ENCODE results near the gene ZNF343.
"Not testable (repeated sequence)": the region's sequence is repeated elsewhere in the genome, so short reads cannot be mapped to it uniquely, and the experiment has no call there.

The ZNF343 gene
- 15.2 to 22.1 (median 18.7) reads per million in 4 experiments for total RNA-seq

- DNase-seq = peak; percentile 64
These were observed at the start of gene ZNF343 for GRCh38 chr20:2508631-2509467. TSS of gene ZNF343 (minus strand) at chr20:2508915. CDS start at chr20:2493895, 15,020 bp downstream.

- DNase-seq = no peak
These were observed 49.3 kb upstream of the ZNF343 start for GRCh38 chr20:2557873-2558580.

GRCh38 chr20:2545594-2545993 lies 36.9 kb upstream of the ZNF343 start:
- no peak for DNase-seq

GRCh38 chr20:2544211-2544610 lies 35.5 kb upstream of the ZNF343 start:
- DNase-seq = no peak

- no peak for DNase-seq
These were observed 33.6 kb upstream of the ZNF343 start for GRCh38 chr20:2542361-2542760.

- DNase-seq = no peak
These were observed 33.2 kb upstream of the ZNF343 start for GRCh38 chr20:2541940-2542339.

GRCh38 chr20:2538931-2539720 lies 30.4 kb upstream of the ZNF343 start:
- no peak for DNase-seq

GRCh38 chr20:2538356-2538755 lies 29.6 kb upstream of the ZNF343 start:
- DNase-seq = no peak

GRCh38 chr20:2537101-2537500 lies 28.4 kb upstream of the ZNF343 start:
- DNase-seq = no peak

GRCh38 chr20:2536560-2536986 lies 27.9 kb upstream of the ZNF343 start, which contains the start of gene TMC2:
TSS of gene TMC2 (plus strand) at chr20:2536573. CDS start at chr20:2536622, 49 bp downstream.
- DNase-seq = no peak

- DNase-seq = no peak
These were observed 27.2 kb upstream of the ZNF343 start for GRCh38 chr20:2535711-2536559.

- DNase-seq = no peak
These were observed 24.4 kb upstream of the ZNF343 start for GRCh38 chr20:2533118-2533517.

- DNase-seq = no peak
These were observed 20.1 kb upstream of the ZNF343 start for GRCh38 chr20:2528671-2529271.

GRCh38 chr20:2527762-2528161 lies 19.0 kb upstream of the ZNF343 start:
- DNase-seq = no peak

GRCh38 chr20:2526218-2526583 lies 17.5 kb upstream of the ZNF343 start:
- DNase-seq = not testable (repeated sequence)

GRCh38 chr20:2524709-2525506 lies 16.2 kb upstream of the ZNF343 start:
- no peak for DNase-seq

- DNase-seq = peak; percentile 89
These were observed 15.4 kb upstream of the ZNF343 start for GRCh38 chr20:2523919-2524708.

GRCh38 chr20:2522826-2523429 lies 14.2 kb upstream of the ZNF343 start:
- not testable (repeated sequence) for DNase-seq
